K562 (cell line): Measurements from ENCODE around the gene PTPN18. TPM values are rescaled to one million over a fixed set of nuclear protein-coding genes. Genes with fewer than 3 reads are reported as not detected.
A peak's percentile ranks its signal among the peaks of the same experiment; 100 is the strongest.

Experiments
- ATF3 ChIP-seq, 2 experiments: fragments of 450-650 bp in 1 of 2; sonication (generic) in 1 of 2; formaldehyde crosslinking in 1 of 2; IDR thresholded peaks in 1 of 2; conservative IDR thresholded peaks in 1 of 2; 2 replicates each; pipeline versions ENCODE4 v1.6.1 to v1.8.1; 2016 to 2023; ENCODE audit warnings: mild to moderate bottlenecking in 2 of 2, moderate library complexity in 2 of 2, inconsistent platforms in 1 of 2, missing genetic modification reagents in 1 of 2
- CREM ChIP-seq: IDR thresholded peaks from 2 replicates; pipeline ENCODE4 v1.6.1; 2014; ENCODE audit warnings: antibody characterized with exemption, low read depth
- DDX20 ChIP-seq: fragments of 450-650 bp; IDR thresholded peaks from 2 replicates; pipeline ENCODE4 v1.6.1; 2016; ENCODE audit warnings: missing genetic modification characterization, low read depth, mild to moderate bottlenecking, missing compliant biosample characterization, moderate library complexity
- ESRRA ChIP-seq: fragments of 450-650 bp; IDR thresholded peaks from 2 replicates; pipeline ENCODE4 v1.6.1; 2014; ENCODE audit warnings: low read depth, mild to moderate bottlenecking, moderate library complexity, borderline replicate concordance
- ESRRB ChIP-seq: fragments of 250-450 bp; sonication (Bioruptor Pico); IDR thresholded peaks from 2 replicates; pipeline ENCODE4 v1.5.0; 2020; ENCODE audit warnings: mild to moderate bottlenecking, moderate library complexity, borderline replicate concordance
- GATA2 ChIP-seq: sonication (generic); formaldehyde crosslinking; IDR thresholded peaks from 2 replicates; pipeline ENCODE4 v1.4.0; 2020; ENCODE audit warnings: mild to moderate bottlenecking, missing genetic modification reagents
- HDAC2 ChIP-seq: fragments of 450-650 bp; IDR thresholded peaks from 2 replicates; pipeline ENCODE4 v1.6.1; 2016; ENCODE audit warnings: mild to moderate bottlenecking
- HNRNPUL1 ChIP-seq: fragments of 200-400 bp; formaldehyde crosslinking; IDR thresholded peaks from 2 replicates; pipeline ENCODE4 v1.6.1; 2017; ENCODE audit warnings: low read length
- LARP7 ChIP-seq: fragments of 450-650 bp; IDR thresholded peaks from 2 replicates; pipeline ENCODE4 v1.6.1; 2016
- NR1H2 ChIP-seq: sonication (generic); formaldehyde crosslinking; IDR thresholded peaks from 2 replicates; pipeline ENCODE4 v1.4.0; 2020; ENCODE audit warnings: mild to moderate bottlenecking, missing genetic modification reagents
- NR2F6 ChIP-seq: fragments of 450-650 bp; formaldehyde crosslinking; IDR thresholded peaks from 2 replicates; pipeline ENCODE4 v1.4.0; 2020; ENCODE audit warnings: mild to moderate bottlenecking
- PHTF2 ChIP-seq: fragments of 250-450 bp; sonication (Bioruptor Pico); IDR thresholded peaks from 2 replicates; pipeline ENCODE4 v1.5.0; 2021; ENCODE audit warnings: mild to moderate bottlenecking
- PTRF ChIP-seq: fragments of 450-650 bp; IDR thresholded peaks from 2 replicates; pipeline ENCODE4 v1.6.1; 2016; ENCODE audit warnings: mild to moderate bottlenecking, missing genetic modification characterization, missing compliant biosample characterization
- TCF15 ChIP-seq: fragments of 250-450 bp; sonication (Bioruptor Pico); IDR thresholded peaks from 2 replicates; pipeline ENCODE4 v1.8.0; 2022; ENCODE audit warnings: moderate library complexity, mild to moderate bottlenecking, inconsistent platforms
- TCFL5 ChIP-seq: fragments of 250-450 bp; sonication (Bioruptor Pico); conservative IDR thresholded peaks from 2 replicates; pipeline ENCODE4 v1.6.1; 2021; ENCODE audit warnings: mild to moderate bottlenecking, moderate library complexity, matching md5 sums
- XRCC3 ChIP-seq: fragments of 450-650 bp; IDR thresholded peaks from 2 replicates; pipeline ENCODE4 v1.6.1; 2017; ENCODE audit warnings: mild to moderate bottlenecking, moderate library complexity
- ZBTB8A ChIP-seq: fragments of 450-650 bp; IDR thresholded peaks from 2 replicates; pipeline ENCODE4 v1.6.1; 2018; ENCODE audit warnings: mild to moderate bottlenecking, moderate library complexity; ENCODE audit not compliant: partially characterized antibody
- ZNF124 ChIP-seq: sonication (generic); formaldehyde crosslinking; IDR thresholded peaks from 2 replicates; pipeline ENCODE4 v1.8.1; 2022; ENCODE audit warnings: missing genetic modification reagents
- ZNF764 ChIP-seq: fragments of 250-450 bp; sonication (Bioruptor Pico); IDR thresholded peaks from 2 replicates; pipeline ENCODE4 v1.4.0; 2020; ENCODE audit warnings: low read depth, mild to moderate bottlenecking, moderate library complexity
- ZNF778 ChIP-seq: fragments of 450-650 bp; formaldehyde crosslinking; IDR thresholded peaks from 2 replicates; pipeline ENCODE4 v1.4.0; 2020; ENCODE audit warnings: mild to moderate bottlenecking, moderate library complexity
- polyA plus RNA-seq, 8 experiments: library from polyadenylated mRNA; depleted of rRNA in 4 of 8; stranded (reverse) in 5 of 8; unstranded in 3 of 8; fragments of >200 nt; fragmentation: Nextera tagmentation in 2 of 8; fragmentation: Illumina TruSeq in 1 of 8; extraction: Ambion mirVana in 2 of 8; extraction: Trizol in 1 of 8; gene quantifications; 2 replicates each; pipeline versions ENCODE4 v1.2.1 to v1.2.3, GENCODE V29; 2011 to 2014; ENCODE audit warnings: inconsistent platforms in 1 of 8, missing spikeins in 1 of 8
- total RNA-seq, 7 experiments: library from RNA; depleted of rRNA in 6 of 7; stranded (reverse); fragments of >200 nt in 6 of 7; fragmentation: Illumina TruSeq in 2 of 7; extraction: Trizol in 2 of 7; gene quantifications; 2 replicates each; pipeline versions ENCODE4 v1.2.1 to v1.2.3, GENCODE V29; 2011 to 2021; ENCODE audit warnings: low replicate concordance in 1 of 7
- TF ChIP-seq, protein P1 (sequence below): sonication (generic); formaldehyde crosslinking; IDR thresholded peaks from 2 replicates; pipeline ENCODE4 v1.8.0; 2022; ENCODE audit warnings: mild to moderate bottlenecking, missing genetic modification reagents, borderline replicate concordance
- TF ChIP-seq, protein P2 (sequence below): fragments of 250-450 bp; sonication (Bioruptor Pico); IDR thresholded peaks from 2 replicates; pipeline ENCODE4 v1.8.0; 2021; ENCODE audit warnings: moderate library complexity, mild to moderate bottlenecking, inconsistent platforms
- TF ChIP-seq, protein P3 (sequence below): fragments of 250-450 bp; sonication (Bioruptor Pico); IDR thresholded peaks from 2 replicates; pipeline ENCODE4 v1.4.0; 2020

PTPN18 gene
- total and polyA plus RNA-seq, 9 of the 15 experiments (the other 6 are each of a cell fraction or from before 2014, with no cell fraction given): 11.6 to 90.7 (median 49.6) TPM

- TF ChIP-seq ZNF124 (CRISPR knock-in tag) (no peak), ATF3 (IDR thresholded peaks at IDR 0.05) (0 out of 2 replicates have a peak, but pooled peaks have one; percentile 35), ATF3 (CRISPR knock-in tag; conservative IDR thresholded peaks at IDR 0.05) (0 out of 2 replicates have a peak, but pooled peaks have one; percentile 57), XRCC3 (no peak), ESRRA (peak; percentile 58; the same call in 1 of the 2 replicates), CREM (peak; percentile 88), NR1H2 (CRISPR knock-in tag) (no peak), GATA2 (CRISPR knock-in tag) (no peak), ZNF764 (peak; percentile 30; the same call in 1 of the 2 replicates), HDAC2 (peak; percentile 58), NR2F6 (CRISPR knock-in tag) (no peak), ZNF778 (CRISPR knock-in tag) (no peak), ESRRB (CRISPR knock-in tag) (no peak), ZBTB8A (no peak), PHTF2 (no peak), DDX20 (no peak), PTRF (no peak), TCFL5 (CRISPR knock-in tag) (no peak), HNRNPUL1 (no peak), LARP7 (no peak), TCF15 (no peak)
- TF ChIP-seq, protein P1, sequence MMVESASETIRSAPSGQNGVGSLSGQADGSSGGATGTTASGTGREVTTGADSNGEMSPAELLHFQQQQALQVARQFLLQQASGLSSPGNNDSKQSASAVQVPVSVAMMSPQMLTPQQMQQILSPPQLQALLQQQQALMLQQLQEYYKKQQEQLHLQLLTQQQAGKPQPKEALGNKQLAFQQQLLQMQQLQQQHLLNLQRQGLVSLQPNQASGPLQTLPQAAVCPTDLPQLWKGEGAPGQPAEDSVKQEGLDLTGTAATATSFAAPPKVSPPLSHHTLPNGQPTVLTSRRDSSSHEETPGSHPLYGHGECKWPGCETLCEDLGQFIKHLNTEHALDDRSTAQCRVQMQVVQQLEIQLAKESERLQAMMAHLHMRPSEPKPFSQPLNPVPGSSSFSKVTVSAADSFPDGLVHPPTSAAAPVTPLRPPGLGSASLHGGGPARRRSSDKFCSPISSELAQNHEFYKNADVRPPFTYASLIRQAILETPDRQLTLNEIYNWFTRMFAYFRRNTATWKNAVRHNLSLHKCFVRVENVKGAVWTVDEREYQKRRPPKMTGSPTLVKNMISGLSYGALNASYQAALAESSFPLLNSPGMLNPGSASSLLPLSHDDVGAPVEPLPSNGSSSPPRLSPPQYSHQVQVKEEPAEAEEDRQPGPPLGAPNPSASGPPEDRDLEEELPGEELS: no peak
- TF ChIP-seq, protein P2, sequence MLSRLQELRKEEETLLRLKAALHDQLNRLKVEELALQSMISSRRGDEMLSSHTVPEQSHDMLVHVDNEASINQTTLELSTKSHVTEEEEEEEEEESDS (CRISPR knock-in tag): no peak
- TF ChIP-seq, protein P3, sequence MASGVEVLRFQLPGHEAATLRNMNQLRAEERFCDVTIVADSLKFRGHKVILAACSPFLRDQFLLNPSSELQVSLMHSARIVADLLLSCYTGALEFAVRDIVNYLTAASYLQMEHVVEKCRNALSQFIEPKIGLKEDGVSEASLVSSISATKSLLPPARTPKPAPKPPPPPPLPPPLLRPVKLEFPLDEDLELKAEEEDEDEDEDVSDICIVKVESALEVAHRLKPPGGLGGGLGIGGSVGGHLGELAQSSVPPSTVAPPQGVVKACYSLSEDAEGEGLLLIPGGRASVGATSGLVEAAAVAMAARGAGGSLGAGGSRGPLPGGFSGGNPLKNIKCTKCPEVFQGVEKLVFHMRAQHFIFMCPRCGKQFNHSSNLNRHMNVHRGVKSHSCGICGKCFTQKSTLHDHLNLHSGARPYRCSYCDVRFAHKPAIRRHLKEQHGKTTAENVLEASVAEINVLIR: no peak
These were observed 18.8 kb upstream of the PTPN18 start (continued) for GRCh38 chr2:130336877-130337734.
